ENCODE results near the gene LEMD3. TPM values are rescaled to one million over a fixed set of nuclear protein-coding genes. Genes with fewer than 3 reads are reported as not detected.

LEMD3 gene
- total and polyA plus RNA-seq, 2 of the 8 experiments (the other 6 are each of a cell fraction or from before 2014, with no cell fraction given), result 5.8 to 33.2 TPM

GRCh38 chr12:65208125-65208524 lies 38.7 kb downstream of the LEMD3 start:
- Histone ChIP-seq H3K36me3 (ENCODE audit: control insufficient read depth in 2 of 4, insufficient read depth in 4 of 4, low read length in 3 of 4) (no peaks in the 10 kb centered on the region), H4K91ac (replicated peaks; ENCODE audit: insufficient read length, low read length) (no peak overlapping the region), H3K14ac (ENCODE audit: insufficient read length) (no peak overlapping the region), H2BK15ac (ENCODE audit: low read length) (no peak overlapping the region), H3K9me3 (ENCODE audit: insufficient read depth in 2 of 2, low read depth in 1 of 2, low read length in 1 of 2) (no peaks in the 10 kb centered on the region), H3K18ac (ENCODE audit: extremely low read depth, low read length) (no peak overlapping the region), H2AFZ (ENCODE audit: low read length) (no peak overlapping the region), H4K5ac (ENCODE audit: insufficient read length, low read depth, low read length) (no peak overlapping the region), H2BK5ac (ENCODE audit: low read depth, low read length) (no peak overlapping the region), H3K4ac (replicated peaks; ENCODE audit: insufficient read length, low read depth, low read length) (no peak overlapping the region), H2BK12ac (ENCODE audit: low read depth, low read length) (no peak overlapping the region), H3K27me3 (replicated peaks in 1 of 4; ENCODE audit: control insufficient read depth in 3 of 4, extremely low read depth in 1 of 4, insufficient read depth in 3 of 4, low read length in 3 of 4) (no peaks in the 10 kb centered on the region), H3K23me2 (ENCODE audit: low read depth, low read length) (no peaks in the 10 kb centered on the region), H3K4me3 (ENCODE audit: extremely low read depth in 1 of 4, insufficient read depth in 2 of 4, low read depth in 3 of 4, low read length in 4 of 4) (no peak overlapping the region), H3K23ac (ENCODE audit: insufficient read length) (no peak overlapping the region), H3K9ac (replicated peaks in 1 of 4; ENCODE audit: extremely low read depth in 1 of 4, low read depth in 3 of 4, low read length in 3 of 4) (no peak overlapping the region), H2BK120ac (replicated peaks; ENCODE audit: low read depth, low read length) (no peak overlapping the region), H3K27ac (ENCODE audit: low read depth, low read length) (no peak overlapping the region), H3K56ac (replicated peaks; ENCODE audit: insufficient read length, low read depth, low read length) (no peak overlapping the region), H4K20me1 (replicated peaks in 1 of 2; ENCODE audit: control insufficient read depth in 1 of 2, insufficient read depth in 2 of 2, low read length in 2 of 2) (peaks cover 0 to 4% of the 10 kb centered on the region in 2 experiments), H3K4me2 (ENCODE audit: insufficient read depth in 1 of 2, low read depth in 2 of 2, low read length in 2 of 2) (no peak overlapping the region), H2AK5ac (ENCODE audit: low read depth, low read length) (no peak overlapping the region), H2BK20ac (ENCODE audit: low read length) (no peak overlapping the region), H3K4me1 (replicated peaks in 1 of 4; ENCODE audit: control insufficient read depth in 3 of 4, insufficient read depth in 4 of 4, low read length in 3 of 4) (no peaks in the 10 kb centered on the region; a peak in 1 of 7 replicates), H3K79me1 (ENCODE audit: low read depth, low read length) (peaks cover 4% of the 10 kb centered on the region), H3K79me2 (ENCODE audit: control insufficient read depth in 1 of 2, insufficient read depth in 2 of 2, low read length in 2 of 2) (peaks cover 0 to 72% of the 10 kb centered on the region in 2 experiments; a peak in 2 of 4 replicates), H4K8ac (ENCODE audit: extremely low read depth, insufficient read depth, low read length) (no peak overlapping the region)
- FAIRE-seq, result no peak
- ChIA-PET POLR2A (ENCODE audit: partially characterized antibody) (no interaction called here), CTCF (ENCODE audit: partially characterized antibody) (interaction anchor here (0.5 to 1.4 kb wide), 4 partner anchors 19 to 406 kb away, joined by 3 to 4 read pairs (median 3); no protein-coding TSS in a partner anchor)
- WGBS, 2 experiments (ENCODE audit: extremely low coverage in 1 of 2, insufficient coverage in 1 of 2, insufficient read length in 1 of 2, insufficient replicate concordance in 2 of 2, low coverage in 1 of 2, low lambda C conversion rate in 2 of 2, missing lambda C conversion rate in 1 of 2), result 97% methylated on average over 2 of the region's 2 CpGs; no CpG with 5 or more reads in 1 of the 2 experiments
- TF ChIP-seq EP300 (IDR thresholded peaks at IDR 0.05; ENCODE audit: borderline replicate concordance in 1 of 2, low read depth in 2 of 2, low read length in 2 of 2), result no peak
- TF ChIP-seq TBP (IDR thresholded peaks at IDR 0.05; ENCODE audit: low read depth, low read length), result no peak
- no peak for TF ChIP-seq RNF2 (IDR thresholded peaks at IDR 0.05; ENCODE audit: borderline replicate concordance, low read depth, low read length, missing control alignments, poor library complexity, severe bottlenecking)
- TF ChIP-seq YY1 (IDR thresholded peaks at IDR 0.05; ENCODE audit: low read depth, low read length), result peak; percentile 20; the same call in 1 of the 2 replicates
- no peak for DNase-seq (ENCODE audit: low read depth in 1 of 2, low spot score in 2 of 2)

All from H1 (cell line).